ENCODE data around the gene NANOS3. TPM values are rescaled to one million over a fixed set of nuclear protein-coding genes. Genes with fewer than 3 reads are reported as not detected.

NANOS3 gene
- total and polyA plus RNA-seq, 2 of the 13 experiments (the other 11 are each of a cell fraction or from before 2014, with no cell fraction given): 0.21 TPM; not detected in 1

- peak in 1 of 2 experiments; percentile 12; a peak in 1 of 4 replicates for TF ChIP-seq NR2F1 (CRISPR knock-in tag; IDR thresholded peaks at IDR 0.05)
- TF ChIP-seq, protein P1, sequence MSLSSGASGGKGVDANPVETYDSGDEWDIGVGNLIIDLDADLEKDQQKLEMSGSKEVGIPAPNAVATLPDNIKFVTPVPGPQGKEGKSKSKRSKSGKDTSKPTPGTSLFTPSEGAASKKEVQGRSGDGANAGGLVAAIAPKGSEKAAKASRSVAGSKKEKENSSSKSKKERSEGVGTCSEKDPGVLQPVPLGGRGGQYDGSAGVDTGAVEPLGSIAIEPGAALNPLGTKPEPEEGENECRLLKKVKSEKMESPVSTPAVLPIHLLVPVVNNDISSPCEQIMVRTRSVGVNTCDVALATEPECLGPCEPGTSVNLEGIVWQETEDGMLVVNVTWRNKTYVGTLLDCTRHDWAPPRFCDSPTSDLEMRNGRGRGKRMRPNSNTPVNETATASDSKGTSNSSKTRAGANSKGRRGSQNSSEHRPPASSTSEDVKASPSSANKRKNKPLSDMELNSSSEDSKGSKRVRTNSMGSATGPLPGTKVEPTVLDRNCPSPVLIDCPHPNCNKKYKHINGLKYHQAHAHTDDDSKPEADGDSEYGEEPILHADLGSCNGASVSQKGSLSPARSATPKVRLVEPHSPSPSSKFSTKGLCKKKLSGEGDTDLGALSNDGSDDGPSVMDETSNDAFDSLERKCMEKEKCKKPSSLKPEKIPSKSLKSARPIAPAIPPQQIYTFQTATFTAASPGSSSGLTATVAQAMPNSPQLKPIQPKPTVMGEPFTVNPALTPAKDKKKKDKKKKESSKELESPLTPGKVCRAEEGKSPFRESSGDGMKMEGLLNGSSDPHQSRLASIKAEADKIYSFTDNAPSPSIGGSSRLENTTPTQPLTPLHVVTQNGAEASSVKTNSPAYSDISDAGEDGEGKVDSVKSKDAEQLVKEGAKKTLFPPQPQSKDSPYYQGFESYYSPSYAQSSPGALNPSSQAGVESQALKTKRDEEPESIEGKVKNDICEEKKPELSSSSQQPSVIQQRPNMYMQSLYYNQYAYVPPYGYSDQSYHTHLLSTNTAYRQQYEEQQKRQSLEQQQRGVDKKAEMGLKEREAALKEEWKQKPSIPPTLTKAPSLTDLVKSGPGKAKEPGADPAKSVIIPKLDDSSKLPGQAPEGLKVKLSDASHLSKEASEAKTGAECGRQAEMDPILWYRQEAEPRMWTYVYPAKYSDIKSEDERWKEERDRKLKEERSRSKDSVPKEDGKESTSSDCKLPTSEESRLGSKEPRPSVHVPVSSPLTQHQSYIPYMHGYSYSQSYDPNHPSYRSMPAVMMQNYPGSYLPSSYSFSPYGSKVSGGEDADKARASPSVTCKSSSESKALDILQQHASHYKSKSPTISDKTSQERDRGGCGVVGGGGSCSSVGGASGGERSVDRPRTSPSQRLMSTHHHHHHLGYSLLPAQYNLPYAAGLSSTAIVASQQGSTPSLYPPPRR (CRISPR knock-in tag; IDR thresholded peaks at IDR 0.05; ENCODE audit: borderline replicate concordance): peak; percentile 23; the same call in 1 of the 2 replicates
- no peak for TF ChIP-seq TERF1 (CRISPR knock-in tag; IDR thresholded peaks at IDR 0.05)
- no peak for TF ChIP-seq ZNF558 (CRISPR knock-in tag; IDR thresholded peaks at IDR 0.05; ENCODE audit: borderline replicate concordance)
- 0 out of 2 replicates have a peak, but pooled peaks have one; percentile 41 for TF ChIP-seq ZSCAN31 (CRISPR knock-in tag; IDR thresholded peaks at IDR 0.05; ENCODE audit: low read depth)
- no peak for TF ChIP-seq FOXA1 (IDR thresholded peaks at IDR 0.05)
- TF ChIP-seq FOXA1 (CRISPR knock-in tag; IDR thresholded peaks at IDR 0.05): no peak
- TF ChIP-seq LBX2 (CRISPR knock-in tag; IDR thresholded peaks at IDR 0.05; ENCODE audit: borderline replicate concordance): no peak
- no peak for TF ChIP-seq ZNF761 (CRISPR knock-in tag; conservative IDR thresholded peaks at IDR 0.05)
- TF ChIP-seq ZNF841 (CRISPR knock-in tag; IDR thresholded peaks at IDR 0.05; ENCODE audit: borderline replicate concordance): no peak
- TF ChIP-seq ZNF775 (CRISPR knock-in tag; IDR thresholded peaks at IDR 0.05; ENCODE audit: borderline replicate concordance): no peak
- no peak for TF ChIP-seq SMAD9 (CRISPR knock-in tag; IDR thresholded peaks at IDR 0.05)
- no peak for TF ChIP-seq ZNF891 (CRISPR knock-in tag; IDR thresholded peaks at IDR 0.05)
- TF ChIP-seq, protein P2, sequence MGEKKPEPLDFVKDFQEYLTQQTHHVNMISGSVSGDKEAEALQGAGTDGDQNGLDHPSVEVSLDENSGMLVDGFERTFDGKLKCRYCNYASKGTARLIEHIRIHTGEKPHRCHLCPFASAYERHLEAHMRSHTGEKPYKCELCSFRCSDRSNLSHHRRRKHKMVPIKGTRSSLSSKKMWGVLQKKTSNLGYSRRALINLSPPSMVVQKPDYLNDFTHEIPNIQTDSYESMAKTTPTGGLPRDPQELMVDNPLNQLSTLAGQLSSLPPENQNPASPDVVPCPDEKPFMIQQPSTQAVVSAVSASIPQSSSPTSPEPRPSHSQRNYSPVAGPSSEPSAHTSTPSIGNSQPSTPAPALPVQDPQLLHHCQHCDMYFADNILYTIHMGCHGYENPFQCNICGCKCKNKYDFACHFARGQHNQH (CRISPR knock-in tag; IDR thresholded peaks at IDR 0.05): peak; percentile 69
- TF ChIP-seq KDM1A (CRISPR knock-in tag; IDR thresholded peaks at IDR 0.05): no peak
- no peak for TF ChIP-seq SUZ12 (IDR thresholded peaks at IDR 0.05; ENCODE audit: low read depth, low read length)
- TF ChIP-seq POGZ (CRISPR knock-in tag; IDR thresholded peaks at IDR 0.05): peak; percentile 59; the same call in 1 of the 2 replicates
- TF ChIP-seq ZNF644 (CRISPR knock-in tag; IDR thresholded peaks at IDR 0.05; ENCODE audit: low read depth): no peak
- TF ChIP-seq PTBP1 (IDR thresholded peaks at IDR 0.05; ENCODE audit: low read depth, low read length, poor library complexity, severe bottlenecking): no peak
- TF ChIP-seq ZNF441 (CRISPR knock-in tag; IDR thresholded peaks at IDR 0.05; ENCODE audit: borderline replicate concordance): peak; percentile 65; the same call in 1 of the 2 replicates
- TF ChIP-seq, protein P3, sequence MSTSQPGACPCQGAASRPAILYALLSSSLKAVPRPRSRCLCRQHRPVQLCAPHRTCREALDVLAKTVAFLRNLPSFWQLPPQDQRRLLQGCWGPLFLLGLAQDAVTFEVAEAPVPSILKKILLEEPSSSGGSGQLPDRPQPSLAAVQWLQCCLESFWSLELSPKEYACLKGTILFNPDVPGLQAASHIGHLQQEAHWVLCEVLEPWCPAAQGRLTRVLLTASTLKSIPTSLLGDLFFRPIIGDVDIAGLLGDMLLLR (CRISPR knock-in tag; IDR thresholded peaks at IDR 0.05): no peak
Measured at GRCh38 chr19:13880059-13881043, 3.4 kb downstream of the NANOS3 start (continued).

Data from HepG2 (cell line).